OCI-LY1 (cell line): ENCODE data around the gene C5orf52.

Experiments used
- H2AFZ ChIP-seq: fragments of 200-600 bp; sonication (generic), shearing (Covaris generic); 2 replicates; pipeline ENCODE4 v1.6.0; 2014; ENCODE audit warnings: antibody characterized with exemption, mild to moderate bottlenecking, low read length
- H3F3A ChIP-seq: fragments of 200-600 bp; sonication (generic), shearing (Covaris generic); 2 replicates; pipeline ENCODE4 v1.6.0; 2014; ENCODE audit warnings: mild to moderate bottlenecking, antibody characterized with exemption, low read length, moderate library complexity; ENCODE audit not compliant: insufficient read depth
- H3K27ac ChIP-seq: fragments of 200-600 bp; sonication (generic); 2 replicates; pipeline ENCODE4 v1.5.1; 2014; ENCODE audit warnings: low read length, mixed run types, mild to moderate bottlenecking, low read depth; ENCODE audit not compliant: poor library complexity, severe bottlenecking
- H3K27me3 ChIP-seq: fragments of 200-600 bp; sonication (generic); 2 replicates; pipeline ENCODE4 v1.6.0; 2014; ENCODE audit warnings: antibody characterized with exemption, mild to moderate bottlenecking, low read length, moderate library complexity; ENCODE audit not compliant: insufficient read depth
- H3K36me3 ChIP-seq: fragments of 200-600 bp; sonication (generic); 2 replicates; pipeline ENCODE4 v1.6.1; 2014; ENCODE audit warnings: mild to moderate bottlenecking, antibody characterized with exemption, low read length, moderate library complexity, mixed read lengths; ENCODE audit not compliant: insufficient read depth
- H3K4me1 ChIP-seq: fragments of 200-600 bp; sonication (generic); 2 replicates; pipeline ENCODE4 v1.5.1; 2014; ENCODE audit warnings: mild to moderate bottlenecking, low read length, moderate library complexity; ENCODE audit not compliant: insufficient read depth, severe bottlenecking
- H3K4me2 ChIP-seq: fragments of 200-600 bp; sonication (generic), shearing (Covaris generic); 2 replicates; pipeline ENCODE4 v1.6.1; 2014; ENCODE audit warnings: low read length
- H3K4me3 ChIP-seq: fragments of 200-600 bp; sonication (generic); 2 replicates; pipeline ENCODE4 v1.5.1; 2014; ENCODE audit warnings: low read length, low read depth, mild to moderate bottlenecking, mixed read lengths; ENCODE audit not compliant: poor library complexity, severe bottlenecking
- H3K79me2 ChIP-seq: fragments of 200-600 bp; shearing (Covaris generic); 2 replicates; pipeline ENCODE4 v1.6.1; 2016; ENCODE audit warnings: mixed run types, low read length, mixed read lengths; ENCODE audit not compliant: insufficient read depth
- H3K9ac ChIP-seq: fragments of 200-600 bp; sonication (generic), shearing (Covaris generic); 2 replicates; pipeline ENCODE4 v1.6.1; 2014; ENCODE audit warnings: mild to moderate bottlenecking, low read length, mixed read lengths
- H3K9me2 ChIP-seq: fragments of 200-600 bp; sonication (generic), shearing (Covaris generic); 2 replicates; pipeline ENCODE4 v1.6.1; 2014; ENCODE audit warnings: low read depth, mild to moderate bottlenecking, low read length, mixed read lengths
- H3K9me3 ChIP-seq: fragments of 200-600 bp; shearing (Covaris generic); 2 replicates; pipeline ENCODE4 v1.6.1; 2014; ENCODE audit warnings: low read length, mixed read lengths
- H4K20me1 ChIP-seq: fragments of 200-600 bp; sonication (generic), shearing (Covaris generic); 2 replicates; pipeline ENCODE4 v1.6.0; 2016; ENCODE audit warnings: mild to moderate bottlenecking, low read length; ENCODE audit not compliant: insufficient read depth
- CTCF ChIP-seq: fragments of 200-600 bp; sonication (generic), shearing (Covaris generic); IDR thresholded peaks from 2 replicates; pipeline ENCODE4 v1.5.1; 2017; ENCODE audit warnings: mild to moderate bottlenecking, antibody characterized with exemption, low read length, moderate library complexity, mixed read lengths
- EZH2 ChIP-seq: fragments of 200-600 bp; sonication (generic), shearing (Covaris generic); IDR thresholded peaks from 2 replicates; pipeline ENCODE4 v1.8.0; 2017; ENCODE audit warnings: borderline replicate concordance, mixed run types, mild to moderate bottlenecking, antibody characterized with exemption, low read length, moderate library complexity, mixed read lengths

C5orf52 gene

GRCh38 chr5:157649101-157649500 is 22.2 kb upstream of the C5orf52 start:
- Histone ChIP-seq H3K27ac (no peak overlapping the region), H3K9me2 (no peaks in the 10 kb centered on the region), H3F3A (no peaks in the 10 kb centered on the region), H3K4me3 (no peak overlapping the region), H2AFZ (no peak overlapping the region), H3K9me3 (peaks cover 12% of the 10 kb centered on the region), H3K27me3 (no peaks in the 10 kb centered on the region; the same call in 1 of the 2 replicates), H3K9ac (no peak overlapping the region), H4K20me1 (no peaks in the 10 kb centered on the region), H3K4me2 (no peak overlapping the region), H3K79me2 (no peaks in the 10 kb centered on the region), H3K36me3 (peaks cover 6% of the 10 kb centered on the region; the same call in 1 of the 2 replicates), H3K4me1 (peaks cover 7% of the 10 kb centered on the region)
- no peak for TF ChIP-seq EZH2
- no peak for TF ChIP-seq CTCF

GRCh38 chr5:157650991-157651611 is 20.2 kb upstream of the C5orf52 start:
- H3K4me3 ChIP-seq = no peak overlapping the region
- H3K9ac ChIP-seq = no peak overlapping the region

GRCh38 chr5:157651623-157652376 is 19.5 kb upstream of the C5orf52 start:
- H3K9me2 ChIP-seq = no peaks in the 10 kb centered on the region
- no peaks in the 10 kb centered on the region for H3F3A ChIP-seq
- no peak for TF ChIP-seq EZH2
- TF ChIP-seq CTCF = peak; percentile 55
- H3K4me2 ChIP-seq = peak overlapping the region; percentile 64
- H3K4me1 ChIP-seq = peaks cover 7% of the 10 kb centered on the region
- H3K4me3 ChIP-seq = peak overlapping the region; percentile 55
- no peaks in the 10 kb centered on the region for H3K79me2 ChIP-seq
- H3K27me3 ChIP-seq = no peaks in the 10 kb centered on the region; the same call in 1 of the 2 replicates
- H3K36me3 ChIP-seq = peaks cover 6% of the 10 kb centered on the region; the same call in 1 of the 2 replicates
- H3K9ac ChIP-seq = no peak overlapping the region; the same call in 1 of the 2 replicates
- no peak overlapping the region for H2AFZ ChIP-seq
- H3K9me3 ChIP-seq = peaks cover 17% of the 10 kb centered on the region
- H3K27ac ChIP-seq = no peak overlapping the region
- no peaks in the 10 kb centered on the region for H4K20me1 ChIP-seq

More at GRCh38 chr5:157650991-157651611, 20.2 kb upstream of the C5orf52 start:
- peaks cover 6% of the 10 kb centered on the region; the same call in 1 of the 2 replicates for H3K36me3 ChIP-seq
- H3K4me2 ChIP-seq = peak overlapping the region; percentile 64; the same call in 1 of the 2 replicates
- no peak overlapping the region for H3K27ac ChIP-seq
- no peaks in the 10 kb centered on the region for H3F3A ChIP-seq
- H3K9me3 ChIP-seq = peaks cover 12% of the 10 kb centered on the region
- TF ChIP-seq CTCF (no peak), EZH2 (no peak)
- H2AFZ ChIP-seq = no peak overlapping the region
- no peaks in the 10 kb centered on the region for H4K20me1 ChIP-seq
- no peaks in the 10 kb centered on the region for H3K79me2 ChIP-seq
- peaks cover 7% of the 10 kb centered on the region for H3K4me1 ChIP-seq
- H3K9me2 ChIP-seq = no peaks in the 10 kb centered on the region
- H3K27me3 ChIP-seq = no peaks in the 10 kb centered on the region; the same call in 1 of the 2 replicates
